ENCODE measurements around the gene CEP57. TPM values are rescaled to one million over a fixed set of nuclear protein-coding genes. Genes with fewer than 3 reads are reported as not detected.

Gene CEP57
- total RNA-seq, 1 donor from 2014 or later = 82.0 TPM

DNA sequence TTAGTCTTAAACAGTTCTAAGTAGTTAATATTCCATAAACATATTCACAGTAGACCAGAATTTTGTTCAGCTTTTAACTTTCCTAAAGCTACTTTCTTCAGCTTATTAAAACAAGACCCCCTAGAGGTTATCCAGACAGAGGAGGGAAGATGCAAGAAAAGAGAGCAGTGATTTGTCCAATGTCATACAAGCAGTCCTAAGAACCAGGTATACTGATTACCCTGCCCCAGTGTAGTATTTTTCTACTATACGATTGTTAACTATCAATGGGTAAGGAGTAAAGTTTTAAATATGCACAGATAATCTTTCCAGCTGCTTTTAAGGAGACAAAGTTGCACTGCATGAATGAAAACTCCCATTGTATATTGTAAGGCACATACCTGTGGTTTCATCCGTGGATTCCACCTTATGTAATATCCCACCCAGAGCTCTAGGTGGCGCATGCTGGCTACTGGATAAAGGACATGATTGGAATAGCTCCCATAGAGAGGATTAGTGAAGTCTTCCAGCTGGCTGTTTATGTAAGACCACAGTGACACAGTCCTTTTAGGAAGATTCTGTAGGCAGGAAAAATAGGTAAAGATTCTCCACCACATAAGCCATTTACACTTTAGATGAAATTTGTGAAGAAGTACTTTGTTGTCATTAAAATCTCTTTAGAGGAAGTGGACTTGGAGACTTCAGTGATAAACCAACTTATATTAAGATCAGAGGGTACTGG lies 45.6 kb downstream of the CEP57 start:
- H3K27me3 Mint-ChIP-seq (ENCODE audit: low read depth) = no peaks in the 10 kb centered on the region
- peak; percentile 57 for DNase-seq (ENCODE audit: low read depth, low spot score)
- H3K27ac Mint-ChIP-seq (ENCODE audit: unreplicated experiment) = no peak overlapping the region
- H3K36me3 Mint-ChIP-seq (ENCODE audit: low read depth) = no peaks in the 10 kb centered on the region
- TF ChIP-seq, protein P1, sequence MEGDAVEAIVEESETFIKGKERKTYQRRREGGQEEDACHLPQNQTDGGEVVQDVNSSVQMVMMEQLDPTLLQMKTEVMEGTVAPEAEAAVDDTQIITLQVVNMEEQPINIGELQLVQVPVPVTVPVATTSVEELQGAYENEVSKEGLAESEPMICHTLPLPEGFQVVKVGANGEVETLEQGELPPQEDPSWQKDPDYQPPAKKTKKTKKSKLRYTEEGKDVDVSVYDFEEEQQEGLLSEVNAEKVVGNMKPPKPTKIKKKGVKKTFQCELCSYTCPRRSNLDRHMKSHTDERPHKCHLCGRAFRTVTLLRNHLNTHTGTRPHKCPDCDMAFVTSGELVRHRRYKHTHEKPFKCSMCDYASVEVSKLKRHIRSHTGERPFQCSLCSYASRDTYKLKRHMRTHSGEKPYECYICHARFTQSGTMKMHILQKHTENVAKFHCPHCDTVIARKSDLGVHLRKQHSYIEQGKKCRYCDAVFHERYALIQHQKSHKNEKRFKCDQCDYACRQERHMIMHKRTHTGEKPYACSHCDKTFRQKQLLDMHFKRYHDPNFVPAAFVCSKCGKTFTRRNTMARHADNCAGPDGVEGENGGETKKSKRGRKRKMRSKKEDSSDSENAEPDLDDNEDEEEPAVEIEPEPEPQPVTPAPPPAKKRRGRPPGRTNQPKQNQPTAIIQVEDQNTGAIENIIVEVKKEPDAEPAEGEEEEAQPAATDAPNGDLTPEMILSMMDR (conservative IDR thresholded peaks at IDR 0.05) = peak; percentile 94
- no peaks in the 10 kb centered on the region for H3K9me3 Mint-ChIP-seq
- H3K4me1 Mint-ChIP-seq = no peaks in the 10 kb centered on the region
- no peak overlapping the region for H3K4me3 Mint-ChIP-seq

DNA sequence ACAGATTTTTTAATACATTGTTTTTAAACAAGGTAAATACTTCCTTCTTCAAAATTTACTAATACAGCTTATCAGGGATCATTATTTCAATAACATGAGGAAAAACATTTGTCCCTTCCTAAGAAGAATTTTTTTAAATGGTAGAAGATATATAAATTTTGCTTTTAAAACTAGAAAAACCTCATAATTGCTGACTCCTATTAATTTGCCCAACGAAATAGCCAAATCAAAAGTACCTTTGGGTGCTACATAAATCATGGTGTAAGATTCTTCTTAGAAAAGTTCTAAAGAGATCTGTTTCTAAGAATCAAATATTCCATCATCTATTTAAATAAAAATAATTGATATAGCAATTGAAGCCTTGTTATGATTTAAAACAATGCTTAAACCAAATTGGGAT lies 54.9 kb downstream of the CEP57 start:
- H3K27ac Mint-ChIP-seq (ENCODE audit: unreplicated experiment) = no peak overlapping the region
- no peaks in the 10 kb centered on the region for H3K27me3 Mint-ChIP-seq (ENCODE audit: low read depth)
- H3K4me3 Mint-ChIP-seq = no peak overlapping the region
- H3K4me1 Mint-ChIP-seq = no peaks in the 10 kb centered on the region
- H3K36me3 Mint-ChIP-seq (ENCODE audit: low read depth) = no peaks in the 10 kb centered on the region
- no peak for DNase-seq (ENCODE audit: low read depth, low spot score)
- TF ChIP-seq, protein P1 (conservative IDR thresholded peaks at IDR 0.05) = no peak
- H3K9me3 Mint-ChIP-seq = no peaks in the 10 kb centered on the region

DNA sequence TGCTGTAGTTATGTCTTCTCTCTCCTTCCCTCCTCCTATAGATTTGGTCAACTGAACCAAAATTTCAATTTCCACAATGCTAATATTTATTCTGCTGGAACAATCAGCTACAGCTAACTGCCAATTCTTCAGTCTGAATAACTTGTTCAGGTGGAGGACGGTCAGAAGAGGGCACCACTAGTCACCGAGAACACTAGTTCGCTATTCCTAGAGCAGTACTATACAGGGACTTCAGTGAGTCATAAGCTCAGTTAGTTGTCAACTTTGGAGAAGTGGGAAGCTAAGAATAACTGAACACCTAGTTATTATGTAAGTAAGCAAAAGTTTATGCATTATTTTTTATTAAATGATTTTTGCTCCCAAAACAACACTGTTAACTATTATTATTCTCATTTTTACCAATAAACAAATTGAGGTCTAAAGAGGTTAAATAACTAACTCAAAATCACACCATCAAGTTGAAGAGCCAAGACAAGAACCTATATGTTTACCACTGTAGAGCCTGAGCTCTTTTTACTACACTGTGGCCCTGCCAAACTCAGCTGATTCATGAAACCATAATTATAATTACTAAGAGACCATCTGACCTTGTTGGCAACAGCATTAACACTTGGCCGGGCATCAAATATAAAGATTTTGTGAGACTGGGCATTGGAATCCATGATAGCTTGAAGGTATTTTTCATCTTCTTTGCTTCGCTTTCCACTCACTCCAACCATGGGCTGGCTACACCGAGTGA lies 59.0 kb downstream of the CEP57 start:
- DNase-seq (ENCODE audit: low read depth, low spot score) = peak; percentile 15
- TF ChIP-seq, protein P1 (conservative IDR thresholded peaks at IDR 0.05) = peak; percentile 65
- Mint-ChIP-seq H3K4me3 (no peak overlapping the region), H3K27me3 (ENCODE audit: low read depth) (no peaks in the 10 kb centered on the region), H3K27ac (ENCODE audit: unreplicated experiment) (no peak overlapping the region), H3K9me3 (no peaks in the 10 kb centered on the region), H3K36me3 (ENCODE audit: low read depth) (no peaks in the 10 kb centered on the region), H3K4me1 (peaks cover 4% of the 10 kb centered on the region)

DNA sequence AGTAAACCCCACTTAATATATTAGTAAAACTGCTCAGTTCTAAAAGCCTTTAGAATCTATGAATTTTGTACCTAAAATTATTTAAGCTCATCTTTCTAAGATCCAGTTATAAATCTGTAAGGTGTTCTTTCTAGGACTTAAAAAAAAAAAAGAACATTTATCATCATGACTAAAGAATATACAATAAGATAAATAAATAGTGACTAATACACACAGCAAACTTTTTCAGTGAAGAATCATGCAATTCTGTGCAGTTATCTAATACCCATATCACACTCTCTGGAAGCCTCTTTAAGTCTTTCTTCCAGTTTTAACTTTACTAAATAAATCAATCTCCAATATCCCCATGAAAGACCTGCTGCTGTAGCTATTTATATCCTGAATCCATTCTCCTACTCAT lies 59.8 kb downstream of the CEP57 start:
- no peaks in the 10 kb centered on the region for H3K36me3 Mint-ChIP-seq (ENCODE audit: low read depth)
- peaks cover 4% of the 10 kb centered on the region for H3K4me1 Mint-ChIP-seq
- no peaks in the 10 kb centered on the region for H3K27me3 Mint-ChIP-seq (ENCODE audit: low read depth)
- no peak for DNase-seq (ENCODE audit: low read depth, low spot score)
- H3K27ac Mint-ChIP-seq (ENCODE audit: unreplicated experiment) = no peak overlapping the region
- TF ChIP-seq, protein P1 (conservative IDR thresholded peaks at IDR 0.05) = no peak
- no peaks in the 10 kb centered on the region for H3K9me3 Mint-ChIP-seq
- H3K4me3 Mint-ChIP-seq = no peak overlapping the region

DNA sequence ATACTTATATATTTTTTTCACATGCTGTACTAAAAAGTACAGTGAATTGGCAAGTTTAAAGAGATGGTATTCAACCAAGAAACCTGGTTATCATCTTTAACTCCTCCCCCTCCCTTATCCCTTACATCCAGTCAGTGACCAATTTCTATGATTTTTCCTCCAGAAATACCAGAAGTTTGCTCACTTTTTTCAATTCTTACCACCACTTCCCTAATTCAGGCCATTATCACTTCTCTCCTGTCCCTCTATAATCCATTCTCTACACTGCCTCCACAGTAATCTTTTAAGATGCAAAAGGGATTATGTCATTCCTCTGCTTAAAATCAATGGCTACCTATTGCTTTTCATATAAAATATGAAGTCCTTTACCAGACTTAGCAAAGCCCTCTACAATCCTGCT lies 62.8 kb downstream of the CEP57 start:
- H3K9me3 Mint-ChIP-seq = no peaks in the 10 kb centered on the region
- no peak overlapping the region for H3K27ac Mint-ChIP-seq (ENCODE audit: unreplicated experiment)
- TF ChIP-seq, protein P1 (conservative IDR thresholded peaks at IDR 0.05) = no peak
- H3K27me3 Mint-ChIP-seq (ENCODE audit: low read depth) = no peaks in the 10 kb centered on the region
- H3K36me3 Mint-ChIP-seq (ENCODE audit: low read depth) = no peaks in the 10 kb centered on the region
- H3K4me1 Mint-ChIP-seq = peaks cover 4% of the 10 kb centered on the region
- H3K4me3 Mint-ChIP-seq = no peak overlapping the region
- DNase-seq (ENCODE audit: low read depth, low spot score) = no peak

Data from neural crest cell (in vitro differentiated cells).